Stimulated activated memory B cell treated with anti-CD40 and anti-IgM and Interleukin-4, amounts not matched to agents 10 μg/mL and 1 μg/mL and 100 μg/mL, for 72 hours (primary cell): Measurements from ENCODE around the gene TMEM178B.

ENCODE experiments used
- ATAC-seq: fragments of 150-1000 bp; cut with Tn5 transposase; 2 replicates; pipeline ENCODE4 v1.10.0; 2021
- H3K27ac Mint-ChIP-seq: one replicate; pipeline ENCODE4 v1.8.0; 2022; ENCODE audit warnings: mild to moderate bottlenecking, mixed read lengths
- H3K27me3 Mint-ChIP-seq: one replicate; pipeline ENCODE4 v1.8.0; 2022; ENCODE audit warnings: mixed read lengths
- H3K36me3 Mint-ChIP-seq: one replicate; pipeline ENCODE4 v1.8.0; 2022; ENCODE audit warnings: mixed read lengths
- H3K4me1 Mint-ChIP-seq: one replicate; pipeline ENCODE4 v1.8.0; 2022; ENCODE audit warnings: mixed read lengths
- H3K4me3 Mint-ChIP-seq: one replicate; pipeline ENCODE4 v1.8.0; 2022; ENCODE audit warnings: mild to moderate bottlenecking, moderate library complexity, mixed read lengths
- H3K9me3 Mint-ChIP-seq: one replicate; pipeline ENCODE4 v1.8.0; 2022; ENCODE audit warnings: mixed read lengths

TMEM178B gene

DNA sequence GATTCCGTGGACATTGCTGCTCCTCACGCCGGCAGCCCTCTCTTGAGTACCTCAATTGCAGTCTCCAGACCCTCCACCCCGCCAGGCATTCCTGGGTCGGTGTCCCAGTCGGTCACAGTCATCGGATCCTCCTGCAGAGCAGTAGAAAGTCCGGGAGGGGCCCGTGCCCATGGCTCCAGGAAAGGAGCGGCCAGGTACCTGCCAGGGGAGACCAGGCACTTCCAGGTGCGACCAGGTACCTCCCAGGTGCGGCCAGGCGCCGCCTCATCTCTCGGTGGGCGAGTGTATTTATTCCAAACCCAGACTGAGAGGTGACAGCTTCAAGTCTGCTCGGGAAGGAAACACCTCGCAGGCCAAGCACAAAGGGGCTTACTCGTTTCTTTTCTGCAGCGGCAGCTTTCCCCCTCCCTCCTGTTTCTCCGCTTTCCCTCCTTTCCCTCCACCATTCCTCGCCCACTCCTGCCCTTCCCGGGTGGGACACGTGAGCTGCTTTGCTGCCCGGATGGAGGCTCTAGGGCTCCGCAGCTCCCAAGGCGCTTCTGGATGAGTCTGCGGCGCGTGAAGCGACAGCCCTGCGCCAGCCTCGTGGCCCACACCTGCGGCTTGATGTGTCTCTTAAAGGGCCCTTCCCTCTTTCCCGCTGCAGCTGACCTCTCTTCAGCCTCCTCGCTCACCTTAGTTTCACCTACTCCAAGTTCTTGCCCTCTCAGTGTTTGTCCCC is 438.0 kb downstream of the TMEM178B start:
- peak; percentile 31 for ATAC-seq
- peak overlapping the region; percentile 64 for H3K4me3 Mint-ChIP-seq
- H3K36me3 Mint-ChIP-seq, result no peaks in the 10 kb centered on the region
- H3K4me1 Mint-ChIP-seq, result peaks cover 24% of the 10 kb centered on the region
- peaks cover 4% of the 10 kb centered on the region for H3K9me3 Mint-ChIP-seq
- H3K27ac Mint-ChIP-seq, result peak overlapping the region; percentile 5
- H3K27me3 Mint-ChIP-seq, result peaks cover 49% of the 10 kb centered on the region

DNA sequence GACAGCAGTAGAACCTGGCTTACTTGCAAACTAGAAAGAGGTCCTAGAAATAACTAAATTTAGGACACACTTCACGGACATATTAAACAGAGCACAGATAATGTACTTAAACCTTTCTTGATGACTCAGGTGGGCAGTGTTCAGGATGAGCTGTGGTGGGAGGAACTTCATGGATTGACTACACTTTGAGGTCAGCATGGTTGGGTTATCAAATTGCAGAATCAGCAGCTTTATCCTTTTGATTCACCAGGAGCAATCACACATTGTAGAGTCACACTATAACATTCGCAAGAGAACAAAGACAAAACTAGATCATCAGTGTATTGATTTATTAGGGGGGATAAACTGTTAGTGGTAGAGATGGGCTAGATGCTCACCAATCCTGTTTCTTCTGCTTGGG is 438.7 kb downstream of the TMEM178B start:
- Mint-ChIP-seq H3K9me3 (peaks cover 4% of the 10 kb centered on the region), H3K36me3 (no peaks in the 10 kb centered on the region), H3K4me3 (peak overlapping the region; percentile 64), H3K4me1 (peaks cover 24% of the 10 kb centered on the region), H3K27me3 (peaks cover 57% of the 10 kb centered on the region), H3K27ac (peak overlapping the region; percentile 5)
- ATAC-seq, result no peak

DNA sequence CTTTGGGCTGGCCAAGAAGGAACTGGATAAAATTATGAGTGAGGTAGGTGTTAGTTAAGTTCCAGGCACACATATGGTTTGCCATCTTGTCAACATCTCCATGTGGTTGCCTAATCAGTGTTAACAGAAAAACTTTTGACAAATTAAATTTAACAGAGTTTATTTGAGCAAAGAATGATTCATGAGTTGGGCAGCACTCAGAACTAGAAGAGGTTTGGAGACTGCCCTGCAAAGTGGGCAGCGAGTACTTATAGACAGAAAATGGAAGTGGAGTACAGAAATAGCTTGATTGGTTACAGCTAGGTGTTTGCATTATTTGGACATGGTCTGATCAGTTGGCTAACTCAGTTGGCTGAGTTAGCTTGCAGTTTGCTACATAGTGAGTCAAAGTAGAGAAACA is 439.9 kb downstream of the TMEM178B start:
- H3K27ac Mint-ChIP-seq, result no peak overlapping the region
- H3K9me3 Mint-ChIP-seq, result peaks cover 4% of the 10 kb centered on the region
- H3K36me3 Mint-ChIP-seq, result no peaks in the 10 kb centered on the region
- no peak for ATAC-seq
- H3K4me3 Mint-ChIP-seq, result no peak overlapping the region
- H3K27me3 Mint-ChIP-seq, result peaks cover 52% of the 10 kb centered on the region
- H3K4me1 Mint-ChIP-seq, result peaks cover 24% of the 10 kb centered on the region

DNA sequence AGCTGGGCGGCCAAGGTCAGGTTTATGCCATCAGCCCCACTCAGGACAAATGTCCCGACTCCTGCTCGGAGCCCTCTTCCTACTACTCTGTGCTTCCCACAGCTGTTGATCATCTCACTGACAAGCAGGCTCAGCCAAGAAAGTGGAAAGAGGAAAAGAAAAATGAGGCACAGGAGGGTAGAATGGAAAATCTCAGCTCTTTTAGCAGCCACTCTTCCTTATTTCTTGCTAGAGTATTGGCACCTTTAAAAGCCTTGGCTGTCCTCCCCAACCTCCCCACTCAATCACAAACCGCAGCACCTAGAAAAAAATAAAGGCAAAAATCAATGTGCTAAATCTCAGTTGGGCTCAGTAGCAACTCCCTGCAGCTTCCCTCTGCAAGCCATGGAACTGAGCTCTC is 442.1 kb downstream of the TMEM178B start:
- Mint-ChIP-seq H3K27me3 (peaks cover 41% of the 10 kb centered on the region), H3K27ac (no peak overlapping the region), H3K4me3 (no peak overlapping the region)

DNA sequence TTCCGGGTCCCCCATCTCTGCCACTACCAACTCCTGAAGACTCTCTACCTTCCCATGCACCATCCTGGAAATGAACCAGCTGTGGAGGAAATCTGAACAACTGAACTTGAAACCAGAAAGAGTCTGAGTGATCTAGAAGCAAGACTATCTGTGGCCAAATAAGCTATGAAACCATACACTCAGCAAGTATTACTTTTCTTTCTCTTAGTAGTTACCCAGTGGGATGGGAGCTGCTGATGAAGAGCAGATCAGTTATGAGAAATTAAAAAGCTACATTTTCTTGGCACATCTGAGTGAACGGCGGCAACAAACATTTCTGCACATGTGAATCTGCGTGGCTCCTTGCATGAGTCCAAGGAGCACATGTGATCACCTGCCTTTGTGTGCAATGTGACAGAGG is 445.8 kb downstream of the TMEM178B start:
- no peak for ATAC-seq
- H3K4me1 Mint-ChIP-seq, result no peaks in the 10 kb centered on the region
- no peak overlapping the region for H3K27ac Mint-ChIP-seq
- H3K27me3 Mint-ChIP-seq, result peaks cover 23% of the 10 kb centered on the region
- no peaks in the 10 kb centered on the region for H3K36me3 Mint-ChIP-seq
- no peaks in the 10 kb centered on the region for H3K9me3 Mint-ChIP-seq
- H3K4me3 Mint-ChIP-seq, result no peak overlapping the region

More for the DNA sequence above, 442.1 kb downstream of the TMEM178B start:
- Mint-ChIP-seq H3K9me3 (peaks cover 4% of the 10 kb centered on the region), H3K4me1 (peaks cover 17% of the 10 kb centered on the region), H3K36me3 (no peaks in the 10 kb centered on the region)
- ATAC-seq, result no peak

DNA sequence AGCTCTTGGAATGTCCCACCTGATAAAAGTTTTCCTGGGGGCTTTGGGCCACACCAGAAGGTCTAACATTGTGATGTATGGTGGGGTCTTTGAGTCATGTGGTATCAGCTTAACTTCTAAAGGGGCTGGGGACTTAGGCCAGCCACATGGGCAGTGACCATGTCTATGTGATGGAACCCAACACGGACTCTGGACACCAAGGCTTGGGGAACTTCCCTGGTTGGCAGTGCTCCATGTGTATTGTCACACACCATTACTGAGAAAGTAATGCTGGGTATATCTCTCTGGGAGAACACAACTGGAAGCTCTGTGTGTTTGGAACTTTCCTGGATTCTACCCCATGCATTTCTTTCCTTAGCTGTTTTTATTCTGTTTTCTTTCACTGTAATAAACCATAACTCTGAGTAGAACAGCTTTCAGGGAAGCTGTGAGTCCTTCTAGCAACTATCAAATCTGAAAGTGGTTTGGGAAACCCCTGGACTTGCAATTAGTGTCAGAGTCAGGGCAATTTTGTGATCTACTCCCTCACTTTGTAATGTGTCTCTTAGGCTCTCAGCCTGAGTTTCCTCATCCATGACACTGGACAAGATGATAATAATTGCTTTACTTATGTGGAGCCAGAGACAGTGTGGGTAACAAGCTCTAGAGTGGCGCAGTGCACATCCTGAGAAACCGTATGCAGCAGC is 448.9 kb downstream of the TMEM178B start:
- ATAC-seq, result no peak
- no peak overlapping the region for H3K27ac Mint-ChIP-seq

DNA sequence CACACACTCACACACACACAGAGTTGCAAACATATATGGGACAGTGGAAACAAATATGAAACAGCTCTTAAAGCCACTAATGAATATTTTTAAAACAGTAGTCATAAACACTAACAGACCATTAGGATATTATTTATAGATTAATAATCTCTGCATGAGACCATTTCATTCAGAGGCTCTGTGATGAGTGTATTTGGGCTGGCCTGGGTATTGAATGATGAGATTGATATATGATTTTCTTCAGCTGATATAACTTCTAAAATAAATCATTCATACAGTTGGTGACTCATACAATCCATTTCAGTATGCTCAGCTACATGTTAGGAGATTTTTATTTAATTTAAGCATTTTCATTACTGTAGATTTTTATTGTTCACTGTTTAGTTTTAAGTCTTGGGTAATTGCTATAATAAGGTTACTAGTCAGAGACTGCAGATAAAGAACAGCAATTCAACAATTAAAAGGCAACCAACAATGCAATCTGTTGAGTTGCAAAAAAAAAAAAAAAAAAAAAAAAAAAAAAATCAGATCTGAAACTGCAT is 452.2 kb downstream of the TMEM178B start:
- H3K4me3 Mint-ChIP-seq, result no peak overlapping the region
- peaks cover 28% of the 10 kb centered on the region for H3K27me3 Mint-ChIP-seq
- no peak overlapping the region for H3K27ac Mint-ChIP-seq
- ATAC-seq, result no peak
- no peaks in the 10 kb centered on the region for H3K4me1 Mint-ChIP-seq
- no peaks in the 10 kb centered on the region for H3K36me3 Mint-ChIP-seq
- peaks cover 3% of the 10 kb centered on the region for H3K9me3 Mint-ChIP-seq

More for the DNA sequence above, 448.9 kb downstream of the TMEM178B start:
- Mint-ChIP-seq H3K9me3 (peaks cover 3% of the 10 kb centered on the region), H3K36me3 (no peaks in the 10 kb centered on the region), H3K4me3 (no peak overlapping the region), H3K4me1 (no peaks in the 10 kb centered on the region), H3K27me3 (peaks cover 26% of the 10 kb centered on the region)

DNA sequence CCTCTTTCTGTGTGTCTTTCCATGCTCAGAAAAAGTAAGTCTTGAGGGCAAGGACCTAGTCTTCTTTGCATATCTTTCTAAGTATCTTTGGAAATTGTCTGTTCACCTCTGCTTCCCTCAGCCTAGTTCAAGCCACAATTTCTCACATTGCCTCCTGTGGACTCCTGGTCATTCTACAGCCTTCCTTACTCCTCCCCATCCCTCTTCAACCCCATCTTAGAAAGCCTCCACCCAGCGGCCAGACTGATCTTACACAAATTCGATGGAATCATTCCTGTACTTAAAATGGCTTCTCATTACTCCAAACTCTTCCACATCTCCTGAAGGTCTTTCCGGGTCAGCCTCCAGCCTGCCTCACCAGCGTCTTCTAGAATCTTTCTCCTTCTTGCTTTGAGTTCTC is 453.2 kb downstream of the TMEM178B start:
- Mint-ChIP-seq H3K27ac (no peak overlapping the region), H3K4me1 (no peaks in the 10 kb centered on the region), H3K27me3 (peaks cover 28% of the 10 kb centered on the region), H3K9me3 (peaks cover 3% of the 10 kb centered on the region), H3K36me3 (no peaks in the 10 kb centered on the region), H3K4me3 (no peak overlapping the region)
- no peak for ATAC-seq

DNA sequence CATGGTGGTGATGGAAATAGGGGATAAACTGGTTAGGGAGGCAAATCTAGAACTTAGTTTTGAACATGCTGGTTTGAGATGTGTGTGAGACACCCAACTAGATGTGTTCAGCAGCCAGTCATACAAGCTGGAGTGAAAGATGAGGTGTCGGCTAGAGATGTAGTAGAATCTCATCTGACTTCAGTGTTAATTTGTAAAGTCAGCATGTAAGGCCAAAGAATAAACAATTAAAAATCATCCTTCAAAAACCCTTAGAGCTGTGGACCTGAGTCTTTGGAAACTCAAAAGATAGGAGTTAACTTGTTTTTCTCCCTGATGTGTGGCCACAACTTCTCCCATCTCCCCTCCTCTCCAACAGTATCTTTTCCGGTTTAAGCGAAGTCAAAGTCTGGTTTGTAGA is 454.5 kb downstream of the TMEM178B start:
- no peaks in the 10 kb centered on the region for H3K4me1 Mint-ChIP-seq
- no peak overlapping the region for H3K27ac Mint-ChIP-seq
- H3K9me3 Mint-ChIP-seq, result peaks cover 3% of the 10 kb centered on the region
- peaks cover 28% of the 10 kb centered on the region for H3K27me3 Mint-ChIP-seq
- no peak overlapping the region for H3K4me3 Mint-ChIP-seq
- no peak for ATAC-seq
- no peaks in the 10 kb centered on the region for H3K36me3 Mint-ChIP-seq
